Activated CD4-positive, alpha-beta T cell treated with anti-CD3 and anti-CD28 coated beads, Interleukin-2, amount 50 U/mL, for 4 hours (primary cell): Measurements from ENCODE around the gene ASIC3.
A peak's percentile ranks its signal among the peaks of the same experiment; 100 is the strongest.
"Not testable (repeated sequence)": the region's sequence is repeated elsewhere in the genome, so short reads cannot be mapped to it uniquely, and the experiment has no call there.

Source experiments
- DNase-seq, 2 experiments: peaks; one replicate each; pipeline ENCODE4 v3.0.0-alpha.2; 2020

ASIC3 gene

DNA sequence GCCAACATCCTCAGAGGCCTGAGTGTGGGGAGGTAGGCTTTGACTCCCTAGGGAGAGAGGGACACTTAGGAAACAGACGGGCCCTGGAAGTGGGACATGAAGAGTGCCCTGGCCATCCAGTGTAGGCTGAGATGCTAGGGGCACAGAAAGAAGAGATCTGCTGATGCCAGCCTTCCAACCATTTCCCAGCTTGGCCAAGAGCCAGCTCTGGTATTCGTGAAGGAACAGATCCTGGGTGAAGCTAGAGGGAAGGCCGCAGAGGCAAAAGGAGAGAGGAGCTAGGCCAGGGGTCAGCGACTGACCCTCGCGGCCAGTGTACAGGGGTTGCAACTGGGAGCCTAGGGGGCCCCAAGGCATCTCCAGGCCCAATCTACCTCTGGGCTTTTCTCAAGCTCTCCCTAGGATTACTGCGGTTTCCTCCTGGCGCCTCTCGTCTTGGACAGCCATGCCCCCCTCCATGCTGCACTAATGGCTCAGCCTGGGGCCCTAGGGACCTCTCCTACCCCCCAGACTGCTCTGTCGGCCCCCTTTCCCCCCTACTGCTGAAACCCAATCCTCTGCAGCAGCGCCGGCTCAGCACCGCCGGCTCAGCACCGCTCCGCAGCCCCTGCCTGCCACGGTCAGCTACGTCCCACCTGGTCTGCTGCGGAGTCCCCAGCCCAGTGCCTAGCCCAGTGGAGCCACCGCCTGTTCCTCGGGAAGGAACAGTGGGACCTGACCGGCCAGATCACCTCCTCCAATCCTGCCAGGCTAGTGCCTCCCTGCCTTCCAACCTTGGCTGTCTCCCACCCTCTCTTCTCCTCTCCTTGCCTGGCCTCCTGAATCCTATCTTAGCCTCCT is at the start of gene ASIC3:
Gene ASIC3, plus strand, starts transcription at position 556 of the 840 bp plus-strand sequence. CDS start 355 bp downstream, outside the sequence.
- DNase-seq, result no peak

DNA sequence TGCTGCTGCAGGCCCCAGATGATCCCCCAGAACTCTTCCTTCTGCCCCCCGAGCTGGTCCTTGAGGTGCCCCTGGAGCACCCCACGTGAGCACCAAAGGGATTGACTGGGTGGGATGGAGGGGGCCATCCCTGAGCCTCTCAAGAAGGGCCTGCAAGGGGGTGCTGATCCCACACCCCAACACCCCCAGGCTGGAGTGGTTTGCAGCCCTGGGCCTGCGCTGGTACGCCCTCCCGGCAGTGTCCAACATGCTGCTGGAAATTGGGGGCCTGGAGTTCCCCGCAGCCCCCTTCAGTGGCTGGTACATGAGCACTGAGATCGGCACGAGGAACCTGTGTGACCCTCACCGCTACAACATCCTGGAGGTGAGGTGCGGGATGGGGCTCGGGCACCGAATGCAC is 49.3 kb upstream of the ASIC3 start:
- no peak for DNase-seq

DNA sequence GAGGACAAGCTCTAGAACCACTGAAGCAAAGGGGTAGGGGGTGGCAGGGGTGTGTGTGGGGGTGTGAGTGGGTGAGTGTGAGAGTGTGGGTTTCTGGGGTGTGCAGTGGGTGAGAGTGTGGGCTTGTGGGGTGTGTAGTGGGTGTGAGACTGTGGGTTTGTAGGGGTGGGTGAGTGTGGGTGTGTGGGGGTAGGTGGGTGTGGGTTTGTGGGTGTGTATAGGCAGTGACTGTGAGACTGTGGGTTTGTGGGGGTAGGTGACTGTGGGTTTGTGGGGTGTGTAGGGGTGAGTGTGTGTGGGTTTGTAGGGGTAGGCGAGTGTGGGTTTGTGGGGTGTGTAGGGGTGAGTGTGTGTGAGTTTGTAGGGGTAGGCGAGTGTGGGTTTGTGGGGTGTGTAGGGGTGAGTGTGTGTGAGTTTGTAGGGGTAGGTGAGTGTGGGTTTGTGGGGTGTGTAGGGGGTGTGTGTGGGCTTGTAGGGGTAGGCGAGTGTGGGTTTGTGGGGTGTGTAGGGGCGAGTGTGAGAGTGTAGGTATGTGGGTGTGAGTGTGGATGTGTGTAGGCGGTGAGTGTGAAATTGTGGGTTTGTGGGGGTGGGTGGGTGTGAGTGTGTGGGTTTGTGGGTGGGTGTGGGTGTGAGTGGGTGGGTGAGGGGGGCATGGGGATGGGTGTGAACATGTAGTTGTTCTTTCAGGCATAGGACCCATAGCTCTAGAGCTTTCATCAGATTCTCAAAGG is 48.7 kb upstream of the ASIC3 start:
- no peak for DNase-seq

DNA sequence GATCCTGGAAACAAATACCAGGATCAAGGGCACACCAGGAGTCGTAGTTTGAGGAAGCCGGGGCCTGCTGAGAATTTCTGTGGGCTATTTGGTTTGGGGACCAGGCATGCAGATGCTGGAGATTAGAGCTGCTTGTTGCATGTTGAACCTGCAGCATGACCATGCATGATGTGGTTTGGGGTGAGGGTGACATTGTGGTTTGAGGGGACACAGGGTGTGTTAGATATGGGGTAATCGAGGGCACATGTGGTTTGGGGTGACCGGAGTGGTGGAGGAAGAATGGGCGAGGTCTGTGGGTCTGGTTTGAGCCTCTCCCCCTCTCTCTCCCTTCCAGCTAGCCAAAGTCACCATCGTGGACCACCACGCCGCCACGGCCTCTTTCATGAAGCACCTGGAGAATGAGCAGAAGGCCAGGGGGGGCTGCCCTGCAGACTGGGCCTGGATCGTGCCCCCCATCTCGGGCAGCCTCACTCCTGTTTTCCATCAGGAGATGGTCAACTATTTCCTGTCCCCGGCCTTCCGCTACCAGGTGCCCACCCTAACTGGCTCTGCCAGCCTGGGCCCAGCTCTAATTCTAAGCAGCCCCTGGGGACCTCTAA is 47.3 kb upstream of the ASIC3 start:
- DNase-seq, result no peak

DNA sequence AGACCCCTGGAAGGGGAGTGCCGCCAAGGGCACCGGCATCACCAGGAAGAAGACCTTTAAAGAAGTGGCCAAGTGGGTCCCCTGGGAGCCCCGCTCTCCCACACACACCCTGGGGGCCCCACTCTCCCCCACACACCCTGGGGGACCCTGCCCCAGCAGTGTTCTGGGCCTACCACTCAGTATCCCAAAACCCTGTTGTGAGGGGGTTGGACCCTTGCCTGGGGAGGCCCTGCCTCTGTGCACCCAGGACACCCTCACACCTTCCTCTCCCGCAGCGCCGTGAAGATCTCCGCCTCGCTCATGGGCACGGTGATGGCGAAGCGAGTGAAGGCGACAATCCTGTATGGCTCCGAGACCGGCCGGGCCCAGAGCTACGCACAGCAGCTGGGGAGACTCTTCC is 46.8 kb upstream of the ASIC3 start:
- no peak for DNase-seq

DNA sequence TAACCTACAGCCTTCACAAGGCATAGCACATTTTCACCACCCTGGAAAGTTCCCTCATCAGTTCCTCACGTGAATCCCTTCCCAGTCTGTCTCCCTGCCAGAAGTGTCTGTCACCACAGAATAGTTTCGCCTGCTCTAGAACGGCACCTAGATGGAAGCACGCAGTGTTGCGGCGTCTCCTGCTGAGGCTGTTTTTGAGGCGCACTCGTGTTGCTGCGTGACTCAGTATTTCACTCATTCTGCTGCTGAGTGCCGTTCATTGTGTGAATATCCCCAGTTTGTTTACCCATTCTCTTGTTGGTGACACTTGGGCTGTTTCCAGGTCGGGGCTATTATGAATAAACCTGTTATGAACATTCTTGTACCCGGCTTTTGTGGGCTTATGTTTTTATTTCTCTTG is 44.8 kb upstream of the ASIC3 start:
- DNase-seq, result no peak

DNA sequence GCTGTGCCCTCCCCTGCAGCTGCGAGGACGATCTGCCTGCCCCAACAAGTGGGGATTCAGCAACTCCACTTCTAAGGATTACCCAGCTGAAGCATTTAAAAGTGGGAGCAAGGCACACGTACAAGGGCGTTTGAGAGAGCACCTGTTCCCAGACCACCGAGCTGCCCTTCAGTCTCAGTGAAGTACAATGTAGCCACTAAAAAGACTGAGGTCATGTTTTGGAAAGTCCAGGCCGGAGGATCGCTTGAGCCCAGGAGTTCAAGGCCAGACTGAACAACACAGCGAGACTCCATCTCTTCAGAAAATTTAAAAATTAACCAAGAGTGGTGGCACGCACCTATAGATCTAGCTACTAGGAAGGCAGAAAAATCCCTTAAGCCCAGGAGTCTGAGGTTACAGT is 42.8 kb upstream of the ASIC3 start:
- no peak for DNase-seq

DNA sequence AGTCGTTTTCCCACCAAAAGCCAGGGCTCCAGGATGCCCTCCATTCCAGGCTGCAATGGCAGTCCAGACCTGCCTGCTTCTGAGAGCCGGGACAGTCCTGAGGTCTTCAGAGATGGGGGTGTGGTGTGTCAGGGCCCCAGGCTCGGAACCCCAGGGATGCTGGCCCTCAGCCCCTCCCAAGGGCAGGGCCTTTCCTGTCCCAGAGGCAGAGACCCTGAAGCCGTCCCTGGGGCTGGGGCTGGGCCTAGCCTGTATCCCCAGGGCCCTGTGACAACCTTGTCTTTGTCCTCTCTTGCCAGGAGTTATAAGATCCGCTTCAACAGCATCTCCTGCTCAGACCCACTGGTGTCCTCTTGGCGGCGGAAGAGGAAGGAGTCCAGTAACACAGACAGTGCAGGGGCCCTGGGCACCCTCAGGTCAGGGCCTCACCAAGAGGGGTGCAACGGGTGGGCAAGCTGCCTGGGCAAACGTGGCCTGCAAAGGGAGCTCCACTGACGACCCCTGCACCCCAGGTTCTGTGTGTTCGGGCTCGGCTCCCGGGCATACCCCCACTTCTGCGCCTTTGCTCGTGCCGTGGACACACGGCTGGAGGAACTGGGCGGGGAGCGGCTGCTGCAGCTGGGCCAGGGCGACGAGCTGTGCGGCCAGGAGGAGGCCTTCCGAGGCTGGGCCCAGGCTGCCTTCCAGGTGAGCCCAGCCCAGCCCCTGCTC is 41.6 kb upstream of the ASIC3 start:
- DNase-seq, result no peak

DNA sequence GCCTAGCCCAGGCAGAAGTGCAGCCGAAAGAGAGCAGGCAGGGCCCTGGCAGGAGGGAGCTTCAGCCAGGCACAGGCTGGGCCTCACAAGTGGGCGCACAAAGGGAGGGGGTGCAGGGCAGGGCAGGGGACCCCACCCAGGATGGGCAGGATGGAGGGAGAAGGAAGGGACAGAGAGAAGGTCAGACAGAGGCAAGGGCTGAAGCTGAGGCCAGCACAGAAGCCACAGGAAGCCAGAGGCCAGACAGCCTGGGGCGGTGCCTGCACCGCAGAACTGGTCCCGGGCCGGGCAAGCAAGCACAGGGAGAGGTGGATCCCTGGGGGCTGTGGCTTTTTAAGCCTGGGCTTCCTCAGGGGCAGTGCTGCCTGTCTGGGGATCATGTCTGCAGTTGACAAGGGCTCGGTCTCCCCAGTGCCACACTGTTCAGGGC is 40.8 kb upstream of the ASIC3 start:
- DNase-seq, result no peak

DNA sequence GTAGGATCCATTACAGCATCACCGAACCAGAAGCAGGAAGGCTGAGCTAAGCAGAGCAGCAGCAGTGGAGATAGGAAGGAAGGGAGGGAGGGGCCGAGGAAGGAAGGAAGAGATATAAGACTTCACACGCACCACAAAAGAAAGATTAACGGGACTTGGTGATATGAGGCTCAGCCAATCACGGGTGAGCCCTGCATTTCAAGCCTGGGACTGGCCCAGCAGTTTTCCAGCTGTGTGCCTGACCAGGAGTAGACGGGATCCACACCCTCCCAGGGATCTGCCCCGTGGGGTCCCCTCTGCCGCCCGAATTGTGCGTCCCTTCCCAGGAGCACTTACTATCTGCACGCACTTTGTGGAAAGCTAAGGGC is 40.2 kb upstream of the ASIC3 start:
- DNase-seq, result no peak

DNA sequence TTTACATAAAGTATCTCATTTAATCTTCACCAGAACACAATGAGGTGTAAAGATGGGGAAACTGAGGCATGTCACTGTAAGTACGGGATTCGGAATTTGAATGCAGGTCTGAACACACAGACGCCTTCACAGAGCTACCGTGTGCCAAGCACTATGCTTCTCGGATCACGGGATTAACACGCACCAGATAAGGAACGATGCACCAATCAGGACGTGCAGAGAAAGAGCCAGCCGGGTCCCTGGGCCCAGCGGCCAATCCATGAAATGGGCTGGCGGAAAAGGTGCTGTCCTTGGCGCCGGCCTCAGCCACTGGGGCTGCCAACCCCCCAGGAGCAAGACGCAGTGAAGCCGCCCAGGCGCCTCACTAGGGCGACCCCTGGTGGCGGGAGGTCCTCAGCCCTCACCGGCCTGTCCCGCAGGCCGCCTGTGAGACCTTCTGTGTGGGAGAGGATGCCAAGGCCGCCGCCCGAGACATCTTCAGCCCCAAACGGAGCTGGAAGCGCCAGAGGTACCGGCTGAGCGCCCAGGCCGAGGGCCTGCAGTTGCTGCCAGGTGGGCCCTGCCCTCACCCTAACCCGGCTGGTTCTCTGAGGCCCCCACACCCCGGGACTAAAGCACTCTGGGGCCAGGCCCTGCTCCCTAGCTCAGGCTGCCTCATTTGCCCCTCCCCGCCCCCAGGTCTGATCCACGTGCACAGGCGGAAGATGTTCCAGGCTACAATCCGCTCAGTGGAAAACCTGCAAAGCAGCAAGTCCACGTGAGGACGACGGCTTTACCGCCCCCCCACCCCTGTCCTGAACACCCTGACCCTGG is 39.6 kb upstream of the ASIC3 start:
- DNase-seq, result peak; percentile 61 to 63

DNA sequence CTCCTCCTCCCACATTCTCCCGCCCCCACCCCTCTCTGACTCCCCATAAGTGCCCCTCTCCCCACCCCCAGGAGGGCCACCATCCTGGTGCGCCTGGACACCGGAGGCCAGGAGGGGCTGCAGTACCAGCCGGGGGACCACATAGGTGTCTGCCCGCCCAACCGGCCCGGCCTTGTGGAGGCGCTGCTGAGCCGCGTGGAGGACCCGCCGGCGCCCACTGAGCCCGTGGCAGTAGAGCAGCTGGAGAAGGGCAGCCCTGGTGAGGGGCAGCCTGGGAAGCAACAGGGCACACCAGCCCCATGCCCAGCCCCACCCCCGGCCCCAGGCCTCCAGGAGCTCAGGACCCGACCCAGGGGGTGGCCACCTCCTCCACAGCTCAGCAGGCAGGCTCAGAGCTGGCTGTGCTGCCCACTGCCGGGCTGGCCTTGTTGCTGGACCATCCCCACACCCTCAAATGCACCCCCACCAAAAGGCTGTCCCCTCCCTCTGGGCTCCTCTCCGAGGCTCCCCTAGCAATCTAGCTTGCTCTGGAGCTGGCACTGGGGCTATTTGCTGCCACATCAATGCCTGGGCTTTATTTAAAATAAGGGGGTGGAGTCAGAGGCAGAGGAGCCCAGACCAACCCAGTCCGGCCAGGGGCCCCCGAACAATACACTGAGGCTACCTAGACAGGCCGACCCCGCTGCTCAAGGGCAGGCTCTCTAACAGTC is 38.8 kb upstream of the ASIC3 start:
- no peak for DNase-seq

DNA sequence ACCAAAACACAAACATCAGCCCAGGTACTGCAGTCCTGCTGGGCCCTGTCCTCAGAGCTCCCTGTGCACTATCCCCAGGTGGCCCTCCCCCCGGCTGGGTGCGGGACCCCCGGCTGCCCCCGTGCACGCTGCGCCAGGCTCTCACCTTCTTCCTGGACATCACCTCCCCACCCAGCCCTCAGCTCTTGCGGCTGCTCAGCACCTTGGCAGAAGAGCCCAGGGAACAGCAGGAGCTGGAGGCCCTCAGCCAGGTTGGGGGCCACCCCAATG is 38.4 kb upstream of the ASIC3 start:
- DNase-seq, result no peak

DNA sequence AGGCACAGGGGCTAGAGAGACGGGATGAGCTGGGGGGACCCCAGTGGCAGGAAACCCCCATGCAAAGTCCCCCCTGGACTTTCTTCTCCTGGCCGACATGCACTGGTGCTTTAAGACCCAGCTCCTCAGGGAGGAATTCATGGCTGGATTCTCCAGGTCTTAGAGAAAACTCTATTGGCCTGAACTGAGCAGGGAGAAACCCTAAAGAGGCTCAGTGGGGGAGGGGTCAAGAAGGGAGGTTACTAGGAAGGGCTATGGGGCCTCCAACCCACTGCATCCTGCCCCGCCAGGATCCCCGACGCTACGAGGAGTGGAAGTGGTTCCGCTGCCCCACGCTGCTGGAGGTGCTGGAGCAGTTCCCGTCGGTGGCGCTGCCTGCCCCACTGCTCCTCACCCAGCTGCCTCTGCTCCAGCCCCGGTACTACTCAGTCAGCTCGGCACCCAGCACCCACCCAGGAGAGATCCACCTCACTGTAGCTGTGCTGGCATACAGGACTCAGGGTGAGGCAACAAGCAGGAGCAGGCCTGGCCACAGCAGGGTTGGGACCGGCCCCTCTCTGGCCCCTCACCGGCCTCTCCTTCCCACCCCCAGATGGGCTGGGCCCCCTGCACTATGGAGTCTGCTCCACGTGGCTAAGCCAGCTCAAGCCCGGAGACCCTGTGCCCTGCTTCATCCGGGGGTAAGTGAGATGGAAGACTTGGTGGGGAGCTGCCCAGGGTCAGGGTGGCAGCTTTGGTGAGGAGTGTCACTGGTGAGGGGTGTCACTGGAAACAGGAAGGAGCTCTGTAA is 37.8 kb upstream of the ASIC3 start:
- no peak for DNase-seq

DNA sequence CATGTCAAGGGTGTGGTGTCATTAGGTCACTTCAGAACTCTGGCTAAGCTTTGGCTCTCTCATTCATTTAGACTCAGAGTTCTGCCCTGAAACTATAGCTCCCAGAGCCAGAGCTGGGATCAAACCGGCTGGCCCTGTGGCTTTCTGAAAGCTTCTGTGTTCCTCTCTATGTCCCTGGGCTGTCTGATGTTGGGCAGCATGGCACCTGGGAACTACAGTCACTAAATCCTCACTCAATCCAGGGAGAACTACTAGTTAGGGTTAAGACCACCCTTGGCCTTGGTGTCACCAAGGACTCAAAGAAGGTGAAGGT is 37.3 kb upstream of the ASIC3 start:
- no peak for DNase-seq

DNA sequence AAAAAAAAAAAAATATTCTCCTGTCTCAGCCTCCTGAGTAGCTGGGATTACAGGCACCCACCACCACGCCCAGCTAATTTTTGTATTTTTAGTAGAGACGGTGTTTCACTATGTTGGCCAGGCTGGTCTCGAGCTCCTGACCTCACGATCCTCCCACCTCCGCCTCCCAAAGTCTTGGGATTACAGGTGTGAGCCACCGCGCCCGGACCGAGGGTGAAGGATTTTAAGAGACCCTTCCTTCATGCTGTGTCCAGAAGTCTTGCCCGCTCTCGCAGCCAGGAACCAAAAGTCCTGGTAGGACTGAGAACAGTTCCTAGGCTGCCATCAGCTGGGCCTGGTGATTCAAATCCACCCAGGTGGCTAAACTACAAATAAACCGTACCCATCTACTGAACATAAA is 36.7 kb upstream of the ASIC3 start:
- DNase-seq, result not testable (repeated sequence)

DNA sequence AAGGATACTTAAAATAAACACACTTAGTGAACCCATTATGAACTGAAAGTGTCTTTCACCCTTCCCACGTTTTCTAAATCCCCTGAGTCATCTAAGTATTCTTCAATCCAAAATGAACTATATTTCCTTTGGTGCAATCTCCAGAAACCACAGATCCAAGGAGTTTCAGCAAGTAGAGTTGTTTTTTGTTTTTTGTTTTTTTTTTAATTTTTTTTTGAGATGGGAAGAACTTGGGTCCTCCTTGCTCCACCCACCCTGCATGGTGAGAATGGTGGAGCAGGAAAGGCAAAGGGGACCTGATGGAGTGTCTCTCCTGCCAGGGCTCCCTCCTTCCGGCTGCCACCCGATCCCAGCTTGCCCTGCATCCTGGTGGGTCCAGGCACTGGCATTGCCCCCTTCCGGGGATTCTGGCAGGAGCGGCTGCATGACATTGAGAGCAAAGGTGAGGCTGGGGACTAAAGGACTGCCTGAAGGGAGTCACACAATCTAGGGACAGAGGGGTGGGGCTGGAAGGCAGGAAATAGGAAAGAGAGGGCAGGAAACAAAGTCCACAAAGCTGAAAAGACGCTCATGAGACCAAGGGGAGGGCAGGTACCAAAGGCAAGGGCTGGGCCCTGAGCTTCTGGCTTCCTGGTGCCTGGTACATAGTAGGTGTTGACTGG is 36.2 kb upstream of the ASIC3 start:
- no peak for DNase-seq

DNA sequence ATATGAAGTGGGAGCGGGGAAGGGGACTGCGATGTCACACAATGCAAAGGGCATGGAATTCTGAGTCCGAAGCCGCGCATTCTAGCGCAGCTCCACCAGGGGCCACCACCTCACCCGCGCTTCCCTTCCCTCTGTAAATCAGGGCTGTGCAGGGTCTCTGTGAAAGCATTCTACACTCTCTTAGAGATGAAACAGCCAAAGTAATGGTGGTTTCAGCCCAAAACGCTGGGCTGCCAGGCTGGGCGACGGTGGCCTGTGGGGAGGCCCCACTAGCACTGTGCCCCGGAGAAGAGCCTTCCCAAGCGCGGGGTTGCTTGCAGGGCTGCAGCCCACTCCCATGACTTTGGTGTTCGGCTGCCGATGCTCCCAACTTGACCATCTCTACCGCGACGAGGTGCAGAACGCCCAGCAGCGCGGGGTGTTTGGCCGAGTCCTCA is 35.4 kb upstream of the ASIC3 start:
- no peak for DNase-seq

DNA sequence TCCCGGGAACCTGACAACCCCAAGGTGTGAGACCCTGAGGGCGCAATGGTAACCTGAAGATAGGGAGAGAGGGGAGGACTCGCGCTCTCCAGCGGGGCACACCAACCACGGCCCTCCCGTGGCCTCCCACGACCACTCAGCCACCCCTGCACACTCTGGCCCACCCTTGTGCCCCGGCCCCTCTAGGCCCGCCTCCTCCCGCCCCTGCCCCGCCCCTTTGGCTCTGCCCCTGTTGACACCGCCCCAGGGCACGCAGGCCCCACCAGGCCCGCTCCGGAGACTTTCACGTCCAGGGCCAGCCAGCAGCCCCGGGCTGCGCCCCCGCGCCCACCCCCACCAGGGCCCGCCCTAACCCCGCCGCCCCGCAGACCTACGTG is 35.0 kb upstream of the ASIC3 start:
- DNase-seq, result no peak

DNA sequence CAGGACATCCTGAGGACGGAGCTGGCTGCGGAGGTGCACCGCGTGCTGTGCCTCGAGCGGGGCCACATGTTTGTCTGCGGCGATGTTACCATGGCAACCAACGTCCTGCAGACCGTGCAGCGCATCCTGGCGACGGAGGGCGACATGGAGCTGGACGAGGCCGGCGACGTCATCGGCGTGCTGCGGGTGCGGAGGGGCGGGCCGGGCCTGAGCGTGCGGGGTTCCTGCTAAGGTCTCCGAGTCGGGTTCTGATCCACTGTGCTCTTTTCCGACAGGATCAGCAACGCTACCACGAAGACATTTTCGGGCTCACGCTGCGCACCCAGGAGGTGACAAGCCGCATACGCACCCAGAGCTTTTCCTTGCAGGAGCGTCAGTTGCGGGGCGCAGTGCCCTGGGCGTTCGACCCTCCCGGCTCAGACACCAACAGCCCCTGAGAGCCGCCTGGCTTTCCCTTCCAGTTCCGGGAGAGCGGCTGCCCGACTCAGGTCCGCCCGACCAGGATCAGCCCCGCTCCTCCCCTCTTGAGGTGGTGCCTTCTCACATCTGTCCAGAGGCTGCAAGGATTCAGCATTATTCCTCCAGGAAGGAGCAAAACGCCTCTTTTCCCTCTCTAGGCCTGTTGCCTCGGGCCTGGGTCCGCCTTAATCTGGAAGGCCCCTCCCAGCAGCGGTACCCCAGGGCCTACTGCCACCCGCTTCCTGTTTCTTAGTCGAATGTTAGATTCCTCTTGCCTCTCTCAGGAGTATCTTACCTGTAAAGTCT is 34.4 kb upstream of the ASIC3 start:
- DNase-seq, result peak; percentile 70 to 75
